Upper lobe of left lung (tissue), 6 donors: ENCODE measurements around the gene STK10. TPM values are rescaled to one million over a fixed set of nuclear protein-coding genes. Genes with fewer than 3 reads are reported as not detected.
"Not testable (repeated sequence)": the region's sequence is repeated elsewhere in the genome, so short reads cannot be mapped to it uniquely, and the experiment has no call there.

Source experiments
- ATAC-seq, 2 donors: fragments of 200-7000 bp; cut with Tn5 transposase; one replicate each; pipeline ENCODE4 v1.9.1; 2022; ENCODE audit warnings: mild to moderate bottlenecking in 2 of 2, moderate library complexity in 2 of 2; ENCODE audit not compliant: low FRiP score in 2 of 2
- DNase-seq, 2 donors: peaks; one replicate each; pipeline ENCODE4 v3.0.0-alpha.2; 2019 to 2020
- H3K27ac ChIP-seq, 4 donors: fragments of 200-600 bp; sonication (generic); one replicate each; pipeline ENCODE4 v1.5.1; 2016 to 2019
- H3K27me3 ChIP-seq, 4 donors: fragments of 200-600 bp; sonication (generic); one replicate each; pipeline ENCODE4 v1.5.1; 2017 to 2019
- H3K36me3 ChIP-seq, 4 donors: fragments of 200-600 bp; sonication (generic); one replicate each; pipeline ENCODE4 v1.5.1; 2016 to 2019
- H3K4me1 ChIP-seq, 4 donors: fragments of 200-600 bp; sonication (generic); one replicate each; pipeline ENCODE4 v1.5.1; 2018 to 2019
- H3K4me3 ChIP-seq, 4 donors: fragments of 200-600 bp; sonication (generic); one replicate each; pipeline ENCODE4 v1.5.1; 2017 to 2019; ENCODE audit warnings: mild to moderate bottlenecking in 2 of 4, moderate library complexity in 1 of 4
- H3K9me3 ChIP-seq, 4 donors: fragments of 200-600 bp; sonication (generic); one replicate each; pipeline ENCODE4 v1.5.1; 2018 to 2019
- CTCF ChIP-seq, 6 experiments: fragments of 450-650 bp in 4 of 6; fragments of 200-600 bp in 2 of 6; sonication (generic) in 2 of 6; IDR thresholded peaks; one replicate each; pipeline ENCODE4 v1.5.1; 2016 to 2019; ENCODE audit warnings: antibody characterized with exemption in 6 of 6
- EP300 ChIP-seq, 4 donors: sonication (generic); formaldehyde crosslinking; IDR thresholded peaks; one replicate each; pipeline ENCODE4 v1.5.1; 2017; ENCODE audit warnings: antibody characterized with exemption in 4 of 4, control low read depth in 2 of 4
- POLR2A ChIP-seq, 4 donors: fragments of 450-650 bp; IDR thresholded peaks; one replicate each; pipeline ENCODE4 v1.5.1; 2016 to 2017; ENCODE audit warnings: antibody characterized with exemption in 4 of 4, mild to moderate bottlenecking in 2 of 4
- POLR2AphosphoS5 ChIP-seq, 2 donors: sonication (generic); formaldehyde crosslinking; IDR thresholded peaks; one replicate each; pipeline ENCODE4 v1.5.1; 2017; ENCODE audit warnings: antibody characterized with exemption in 2 of 2
- WGBS, 2 donors: methylation state at CpG; one replicate each; pipeline ENCODE4 v1.1.5; 2017 to 2018; 5-methylcytosine and 5-hydroxymethylcytosine counted together
- total RNA-seq, 6 donors: library from RNA; depleted of rRNA in 4 of 6; stranded (reverse); fragments of >200 nt in 4 of 6; gene quantifications; one replicate each; pipeline versions ENCODE4 v1.1.0 to v1.2.1, GENCODE V29; 2016 to 2021
- donor health status: DM: no; HTN: no; CAD: no; lungs with moderate emphysema.
- donor health status: DM: no; HTN: yes; CAD: no; lungs with severe emphysema.

Gene STK10
- total RNA-seq, 6 donors from 2014 or later = 50.6 to 170 (median 60.5) TPM

- Histone ChIP-seq H3K9me3 (no peaks in the 10 kb centered on the region), H3K4me1 (no peaks in the 10 kb centered on the region), H3K27me3 (no peaks in the 10 kb centered on the region), H3K27ac (no peak overlapping the region), H3K4me3 (no peak overlapping the region), H3K36me3 (no peaks in the 10 kb centered on the region)
- DNase-seq (no peak), ATAC-seq (no peak)
- TF ChIP-seq POLR2A (IDR thresholded peaks at IDR 0.05) (no peak), CTCF (IDR thresholded peaks at IDR 0.05) (no peak), EP300 (IDR thresholded peaks at IDR 0.05) (no peak)
Measured at GRCh38 chr5:172029876-172030275, 158.1 kb downstream of the STK10 start.

DNA sequence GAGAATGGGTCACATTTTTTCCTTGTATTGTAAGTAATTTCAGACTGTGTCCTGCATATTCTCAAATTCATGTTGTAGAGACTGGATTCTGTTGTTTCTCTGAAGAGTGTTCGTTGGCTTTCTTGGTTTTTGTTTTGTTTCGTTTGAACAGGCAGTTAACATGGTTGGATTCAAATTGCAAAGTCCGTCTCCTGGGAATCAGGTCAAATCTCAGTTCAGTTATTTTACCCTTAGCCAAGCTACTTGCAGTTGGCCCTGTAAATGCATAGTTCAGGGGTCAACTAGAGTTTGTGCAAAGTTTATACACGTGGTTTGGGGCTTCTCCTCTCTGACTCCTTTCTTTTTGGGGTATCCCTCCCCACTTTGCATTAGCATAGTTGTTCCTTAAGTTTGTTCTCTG is 159.9 kb downstream of the STK10 start:
- TF ChIP-seq EP300 (IDR thresholded peaks at IDR 0.05) (no peak), CTCF (IDR thresholded peaks at IDR 0.05) (no peak), POLR2A (IDR thresholded peaks at IDR 0.05) (no peak), POLR2AphosphoS5 (IDR thresholded peaks at IDR 0.05) (no peak)
- Histone ChIP-seq H3K27ac (no peak overlapping the region), H3K4me3 (no peak overlapping the region), H3K4me1 (no peaks in the 10 kb centered on the region), H3K27me3 (no peaks in the 10 kb centered on the region), H3K36me3 (no peaks in the 10 kb centered on the region), H3K9me3 (no peaks in the 10 kb centered on the region)
- DNase-seq (no peak), ATAC-seq (no peak)
- 77 to 81% methylated on average over 4 of the region's 4 CpGs for WGBS, 2 donors

- not testable (repeated sequence) for H3K4me3 ChIP-seq, H3K27ac ChIP-seq, ATAC-seq, DNase-seq, H3K36me3 ChIP-seq, H3K27me3 ChIP-seq, H3K9me3 ChIP-seq, H3K4me1 ChIP-seq
- WGBS, 2 donors = 88% methylated on average over 10 of the region's 10 CpGs
Measured at GRCh38 chr5:172020110-172020786, 167.8 kb downstream of the STK10 start.

DNA sequence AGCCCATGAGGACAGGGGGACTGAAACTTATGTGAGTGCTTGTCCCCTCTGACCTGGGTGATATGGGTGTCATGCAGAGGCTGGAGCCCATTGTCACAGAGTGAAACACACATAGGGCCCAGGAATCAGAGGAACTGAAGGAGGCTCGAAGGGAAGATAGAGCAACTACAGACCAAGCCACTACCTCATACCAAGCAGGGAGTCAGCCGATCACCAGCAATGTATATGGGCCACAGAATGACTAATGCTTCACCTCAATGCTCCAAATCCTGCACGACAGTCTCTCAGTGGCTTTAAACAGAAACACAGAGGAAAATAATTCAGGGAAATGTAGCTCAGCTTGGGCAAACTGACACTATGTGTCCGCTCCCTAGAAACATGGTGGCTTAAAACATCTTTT is 172.7 kb downstream of the STK10 start:
- no peak for DNase-seq
- Histone ChIP-seq H3K27me3 (no peaks in the 10 kb centered on the region), H3K27ac (no peak overlapping the region), H3K4me1 (no peaks in the 10 kb centered on the region), H3K4me3 (no peak overlapping the region), H3K36me3 (no peaks in the 10 kb centered on the region), H3K9me3 (no peaks in the 10 kb centered on the region)
- TF ChIP-seq CTCF (IDR thresholded peaks at IDR 0.05) = no peak
- no peak for TF ChIP-seq POLR2AphosphoS5 (IDR thresholded peaks at IDR 0.05)
- TF ChIP-seq POLR2A (IDR thresholded peaks at IDR 0.05) = no peak
- no peak for TF ChIP-seq EP300 (IDR thresholded peaks at IDR 0.05)
- WGBS, 2 donors = 93 to 100% methylated on average over 2 to 4 of the region's 4 CpGs
- no peak for ATAC-seq

GRCh38 chr5:172010278-172010677 is 177.7 kb downstream of the STK10 start:
- H3K27me3 ChIP-seq = no peaks in the 10 kb centered on the region
- no peaks in the 10 kb centered on the region for H3K9me3 ChIP-seq
- peaks cover 1 to 11% (median 6%) of the 10 kb centered on the region in 4 donors for H3K4me1 ChIP-seq
- DNase-seq = no peak
- H3K36me3 ChIP-seq = no peaks in the 10 kb centered on the region
- no peak for TF ChIP-seq CTCF (IDR thresholded peaks at IDR 0.05)
- TF ChIP-seq POLR2A (IDR thresholded peaks at IDR 0.05) = no peak
- no peak for TF ChIP-seq POLR2AphosphoS5 (IDR thresholded peaks at IDR 0.05)
- no peak for TF ChIP-seq EP300 (IDR thresholded peaks at IDR 0.05)
- H3K4me3 ChIP-seq = no peak overlapping the region
- ATAC-seq = no peak
- H3K27ac ChIP-seq = no peak overlapping the region
- WGBS, 2 donors = 54 to 60% methylated on average over 2 of the region's 2 CpGs
